Mesenchymal stem cell (in vitro differentiated cells and primary cell): ENCODE data around the gene TLK1.

Source experiments
- DNase-seq: peaks from one replicate; pipeline ENCODE4 v3.0.0-alpha.2; 2013
- H2AFZ ChIP-seq: one replicate; pipeline ENCODE4 v1.6.1; 2013; ENCODE audit warnings: low read depth, mild to moderate bottlenecking, control low read depth, inconsistent platforms, low read length, moderate library complexity
- H2AK5ac ChIP-seq: 2 replicates; pipeline ENCODE4 v1.6.1; 2013; ENCODE audit warnings: low read length, moderate library complexity, mild to moderate bottlenecking, inconsistent platforms; ENCODE audit not compliant: severe bottlenecking
- H2BK120ac ChIP-seq: one replicate; pipeline ENCODE4 v1.6.1; 2013; ENCODE audit warnings: low read depth, mild to moderate bottlenecking, inconsistent platforms, low read length, moderate library complexity
- H2BK12ac ChIP-seq, 2 experiments: one replicate each; pipeline ENCODE4 v1.6.1; 2013; ENCODE audit warnings: inconsistent platforms in 2 of 2, low read length in 2 of 2, mild to moderate bottlenecking in 2 of 2, moderate library complexity in 2 of 2, control low read depth in 1 of 2
- H2BK15ac ChIP-seq: one replicate; pipeline ENCODE4 v1.6.1; 2013; ENCODE audit warnings: mild to moderate bottlenecking, low read depth, inconsistent platforms; ENCODE audit not compliant: poor library complexity, severe bottlenecking
- H2BK5ac ChIP-seq: 2 replicates; pipeline ENCODE4 v1.6.1; 2013; ENCODE audit warnings: low read depth, mild to moderate bottlenecking, low read length, control low read depth, inconsistent platforms; ENCODE audit not compliant: poor library complexity, severe bottlenecking
- H3K14ac ChIP-seq, 2 experiments: one replicate each; pipeline ENCODE4 v1.6.1; 2013; ENCODE audit warnings: inconsistent platforms in 2 of 2, low read length in 2 of 2, control low read depth in 1 of 2, mild to moderate bottlenecking in 1 of 2, moderate library complexity in 1 of 2
- H3K18ac ChIP-seq, 2 experiments: one replicate each; pipeline ENCODE4 v1.6.1; 2013; ENCODE audit warnings: inconsistent platforms in 2 of 2, low read length in 2 of 2, control low read depth in 1 of 2, low read depth in 1 of 2, mild to moderate bottlenecking in 1 of 2
- H3K23ac ChIP-seq, 2 experiments: one replicate each; pipeline ENCODE4 v1.6.1; 2013; ENCODE audit warnings: inconsistent platforms in 2 of 2, low read length in 2 of 2, mild to moderate bottlenecking in 2 of 2, moderate library complexity in 2 of 2, control low read depth in 1 of 2
- H3K27ac ChIP-seq: 2 replicates; pipeline ENCODE4 v1.5.1; 2013; ENCODE audit warnings: mild to moderate bottlenecking, moderate library complexity, low read length, control low read depth, inconsistent platforms; ENCODE audit not compliant: poor library complexity, severe bottlenecking
- H3K27me3 ChIP-seq, 2 experiments: 2 replicates each; pipeline versions ENCODE4 v1.6.1 to v1.7.0; 2013; ENCODE audit warnings: low read length in 2 of 2, mild to moderate bottlenecking in 2 of 2, moderate library complexity in 2 of 2, control low read depth in 1 of 2, inconsistent platforms in 1 of 2; ENCODE audit not compliant: control insufficient read depth in 1 of 2, insufficient read depth in 1 of 2
- H3K36me3 ChIP-seq, 2 experiments: 2 replicates each; pipeline versions ENCODE4 v1.6.1 to v1.7.0; 2013; ENCODE audit warnings: low read length in 2 of 2, control low read depth in 1 of 2, inconsistent platforms in 1 of 2, low read depth in 1 of 2, mild to moderate bottlenecking in 1 of 2; ENCODE audit not compliant: insufficient read depth in 2 of 2, control insufficient read depth in 1 of 2
- H3K4ac ChIP-seq, 2 experiments: one replicate each; pipeline ENCODE4 v1.6.1; 2013; ENCODE audit warnings: inconsistent platforms in 2 of 2, low read length in 2 of 2, mild to moderate bottlenecking in 2 of 2, moderate library complexity in 2 of 2, control low read depth in 1 of 2, low read depth in 1 of 2
- H3K4me1 ChIP-seq: 2 replicates; pipeline ENCODE4 v1.6.1; 2013; ENCODE audit warnings: low read depth, low read length, control low read depth; ENCODE audit not compliant: control insufficient read depth, insufficient read depth
- H3K4me2 ChIP-seq: 2 replicates; pipeline ENCODE4 v1.6.1; 2013; ENCODE audit warnings: low read length, mild to moderate bottlenecking, inconsistent platforms; ENCODE audit not compliant: poor library complexity, severe bottlenecking
- H3K4me3 ChIP-seq, 2 experiments: 2 replicates each; pipeline versions ENCODE4 v1.5.1 to v1.7.0; 2013; ENCODE audit warnings: low read length in 2 of 2, mild to moderate bottlenecking in 2 of 2, control low read depth in 1 of 2, low read depth in 1 of 2; ENCODE audit not compliant: insufficient read depth in 1 of 2
- H3K79me1 ChIP-seq: replicated peaks from 2 replicates; pipeline ENCODE4 v1.6.1; 2013; ENCODE audit warnings: mild to moderate bottlenecking, control low read depth, low read length, inconsistent platforms; ENCODE audit not compliant: poor library complexity, severe bottlenecking
- H3K9ac ChIP-seq: 2 replicates; pipeline ENCODE4 v1.7.0; 2013; ENCODE audit warnings: mild to moderate bottlenecking, low read length, moderate library complexity
- H3K9me3 ChIP-seq: 2 replicates; pipeline ENCODE4 v1.7.0; 2013; ENCODE audit warnings: mild to moderate bottlenecking, low read length; ENCODE audit not compliant: control insufficient read depth
- H4K8ac ChIP-seq: one replicate; pipeline ENCODE4 v1.6.1; 2013; ENCODE audit warnings: inconsistent platforms, mild to moderate bottlenecking, low read length, moderate library complexity
- H4K91ac ChIP-seq: one replicate; pipeline ENCODE4 v1.6.1; 2013; ENCODE audit warnings: mild to moderate bottlenecking, low read length, inconsistent platforms
- WGBS: methylation state at CpG from one replicate; pipeline ENCODE4 v1.1.7; 2013; ENCODE audit warnings: mixed read lengths; 5-methylcytosine and 5-hydroxymethylcytosine counted together

The TLK1 gene

DNA sequence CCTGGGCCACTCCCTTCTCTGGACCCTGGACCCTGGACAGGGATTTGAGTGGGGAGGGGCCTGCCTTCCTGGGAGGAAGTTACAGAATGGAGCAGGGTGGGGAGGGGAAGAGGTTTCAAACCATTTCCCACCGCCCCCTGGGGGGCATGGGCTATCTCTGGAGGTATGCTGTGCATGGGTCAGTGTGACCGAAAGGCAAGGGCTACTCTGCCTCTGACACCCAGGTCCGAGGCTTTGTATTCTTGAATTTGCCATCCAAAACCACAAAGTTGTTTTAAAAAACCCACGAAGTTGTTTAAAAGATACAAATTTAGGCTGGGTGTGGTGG is 184.8 kb downstream of the TLK1 start:
- no peak overlapping the region for H3K9ac ChIP-seq
- no peaks in the 10 kb centered on the region for H3K27me3 ChIP-seq
- WGBS: 88% methylated on average over 4 of the region's 4 CpGs
- no peak overlapping the region for H2BK5ac ChIP-seq
- no peak overlapping the region for H3K27ac ChIP-seq
- H3K4ac ChIP-seq: no peak overlapping the region
- H2BK120ac ChIP-seq: no peak overlapping the region
- H3K4me1 ChIP-seq: peaks cover 9% of the 10 kb centered on the region
- no peak overlapping the region for H2AFZ ChIP-seq
- H3K79me1 ChIP-seq: no peaks in the 10 kb centered on the region
- no peak overlapping the region for H3K23ac ChIP-seq
- H3K4me2 ChIP-seq: no peak overlapping the region
- no peak overlapping the region for H4K8ac ChIP-seq
- H2AK5ac ChIP-seq: no peak overlapping the region
- no peak overlapping the region for H4K91ac ChIP-seq
- H3K4me3 ChIP-seq: no peak overlapping the region
- H3K9me3 ChIP-seq: no peaks in the 10 kb centered on the region
- H2BK12ac ChIP-seq: no peak overlapping the region
- H3K36me3 ChIP-seq: no peaks in the 10 kb centered on the region
- H3K14ac ChIP-seq: no peak overlapping the region
- H2BK15ac ChIP-seq: no peak overlapping the region
- DNase-seq: no peak
- no peak overlapping the region for H3K18ac ChIP-seq

DNA sequence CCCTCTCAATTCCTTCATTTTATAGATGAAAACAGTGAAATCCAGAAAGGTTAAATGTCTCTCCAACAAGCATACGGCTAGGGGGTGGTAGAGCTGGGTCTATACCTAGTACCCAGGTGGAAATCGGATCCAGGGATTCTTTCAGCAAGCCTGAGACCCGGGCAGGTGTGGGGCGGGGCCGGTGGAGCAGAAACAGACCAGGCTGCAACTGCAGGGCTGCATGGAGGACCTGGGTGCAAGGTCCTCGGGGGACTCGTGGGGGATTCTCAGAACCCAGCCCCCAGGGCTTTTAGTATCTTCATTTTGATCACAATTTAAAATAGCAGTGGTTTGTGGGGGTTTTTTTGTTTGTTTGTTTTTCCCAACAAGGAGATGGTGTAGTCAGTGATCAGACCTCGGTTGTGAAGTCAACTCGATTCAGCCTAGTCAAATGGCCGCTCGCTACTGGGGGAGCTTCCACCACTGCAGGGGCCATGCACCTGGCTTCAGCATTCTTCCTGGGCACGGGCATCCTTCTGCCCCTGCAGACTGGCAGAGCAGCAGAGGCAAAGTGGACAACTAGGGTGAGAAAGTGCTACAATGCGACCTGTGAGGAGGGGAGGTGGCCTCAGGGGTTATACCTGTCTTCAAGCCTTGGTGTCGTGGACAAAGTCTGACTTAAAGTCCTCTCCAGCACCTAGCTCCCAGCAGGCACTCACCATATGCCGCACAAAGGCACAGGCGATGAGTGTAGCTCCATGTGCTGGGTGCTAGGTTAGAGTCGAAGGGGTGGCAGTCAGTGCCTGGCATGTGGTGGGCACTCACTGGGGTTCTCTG is 185.4 kb downstream of the TLK1 start:
- Histone ChIP-seq H3K14ac (no peak overlapping the region), H2BK5ac (no peak overlapping the region), H3K9ac (no peak overlapping the region), H3K4me2 (no peak overlapping the region), H3K4me3 (no peak overlapping the region), H3K27me3 (no peaks in the 10 kb centered on the region), H2BK15ac (no peak overlapping the region), H3K23ac (no peak overlapping the region), H3K36me3 (no peaks in the 10 kb centered on the region), H4K91ac (peak overlapping the region; percentile 57), H4K8ac (peak overlapping the region; percentile 57), H2AK5ac (no peak overlapping the region), H2BK12ac (no peak overlapping the region), H2BK120ac (no peak overlapping the region), H3K18ac (no peak overlapping the region), H3K4ac (no peak overlapping the region), H3K9me3 (no peaks in the 10 kb centered on the region), H3K4me1 (peaks cover 9% of the 10 kb centered on the region), H3K79me1 (no peaks in the 10 kb centered on the region), H3K27ac (no peak overlapping the region), H2AFZ (no peak overlapping the region)
- DNase-seq: no peak
- 90% methylated on average over 15 of the region's 17 CpGs for WGBS

DNA sequence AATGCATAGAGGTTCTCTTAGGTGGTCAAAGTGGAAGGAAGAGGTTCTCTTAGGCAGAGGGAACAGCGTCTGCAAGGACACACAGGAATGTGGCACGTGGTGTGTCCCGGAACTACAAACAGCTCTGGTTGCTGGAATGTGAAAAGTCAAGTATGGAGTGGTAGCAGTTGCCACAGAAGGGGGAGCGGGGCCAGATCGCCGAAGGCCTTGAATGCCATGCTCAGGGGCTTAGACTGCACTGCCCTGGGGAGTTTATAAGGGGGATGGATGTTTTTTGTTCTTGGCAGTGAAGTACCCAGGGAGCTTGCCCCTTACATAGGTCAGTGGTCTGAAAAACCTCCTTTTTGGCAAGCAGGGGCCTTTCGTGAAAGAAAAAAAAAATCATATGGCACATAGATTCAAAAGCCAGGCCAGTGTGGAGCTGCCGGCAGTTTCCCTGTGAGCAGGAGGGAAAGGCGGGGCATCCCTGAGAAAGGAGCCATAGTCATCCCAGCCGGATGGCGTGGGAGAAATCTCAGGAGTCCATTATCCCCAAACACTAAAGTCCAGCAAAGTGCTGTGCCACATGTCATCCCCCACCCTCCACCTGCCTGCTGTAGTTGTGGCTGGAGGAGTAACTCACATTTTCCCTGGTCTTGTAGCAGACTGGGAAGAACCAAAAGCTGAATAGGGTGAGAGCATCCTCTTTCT is 186.2 kb downstream of the TLK1 start:
- no peaks in the 10 kb centered on the region for H3K9me3 ChIP-seq
- WGBS: 65% methylated on average over 9 of the region's 11 CpGs
- peak overlapping the region in 1 of 2 experiments; percentile 83 for H3K4me3 ChIP-seq
- H2BK120ac ChIP-seq: no peak overlapping the region
- no peak overlapping the region for H2BK5ac ChIP-seq
- no peak overlapping the region for H3K14ac ChIP-seq
- H3K4me1 ChIP-seq: peaks cover 11% of the 10 kb centered on the region
- no peak overlapping the region for H3K27ac ChIP-seq
- H2BK15ac ChIP-seq: no peak overlapping the region
- no peak overlapping the region for H2AFZ ChIP-seq
- peak overlapping the region; percentile 21 to 32 for H2BK12ac ChIP-seq
- H3K4ac ChIP-seq: no peak overlapping the region
- peaks cover 0 to 4% of the 10 kb centered on the region in 2 experiments for H3K36me3 ChIP-seq
- peak overlapping the region; percentile 95 for H3K9ac ChIP-seq
- H3K18ac ChIP-seq: peak overlapping the region; percentile 22 to 37
- peak overlapping the region; percentile 82 for H4K8ac ChIP-seq
- H3K79me1 ChIP-seq: peaks cover 2% of the 10 kb centered on the region
- H3K27me3 ChIP-seq: no peaks in the 10 kb centered on the region
- no peak overlapping the region for H4K91ac ChIP-seq
- peak overlapping the region; percentile 9 for H2AK5ac ChIP-seq
- DNase-seq: peak; percentile 60
- no peak overlapping the region for H3K23ac ChIP-seq
- H3K4me2 ChIP-seq: peak overlapping the region; percentile 87
